Loucy (cell line): Measurements from ENCODE around the gene UNC50.

ENCODE experiments used
- H2AFZ ChIP-seq: fragments of 200-600 bp; sonication (generic); 2 replicates; pipeline ENCODE4 v1.6.0; 2016; ENCODE audit warnings: antibody characterized with exemption, mild to moderate bottlenecking, low read length, moderate library complexity
- H3F3A ChIP-seq: fragments of 200-600 bp; 2 replicates; pipeline ENCODE4 v1.6.0; 2016; ENCODE audit warnings: antibody characterized with exemption, low read depth, mild to moderate bottlenecking
- H3K27me3 ChIP-seq: fragments of 200-600 bp; sonication (generic); 2 replicates; pipeline ENCODE4 v1.6.1; 2014; ENCODE audit warnings: low read length, mild to moderate bottlenecking; ENCODE audit not compliant: insufficient read depth, poor library complexity, severe bottlenecking
- H3K36me3 ChIP-seq: fragments of 200-600 bp; sonication (generic); 2 replicates; pipeline ENCODE4 v1.6.1; 2016; ENCODE audit warnings: low read length; ENCODE audit not compliant: insufficient read depth
- H3K4me1 ChIP-seq: fragments of 200-600 bp; sonication (generic); 2 replicates; pipeline ENCODE4 v1.5.1; 2014; ENCODE audit warnings: low read length, mild to moderate bottlenecking; ENCODE audit not compliant: insufficient read depth, poor library complexity, severe bottlenecking
- H3K4me2 ChIP-seq: fragments of 200-600 bp; sonication (generic); 2 replicates; pipeline ENCODE4 v1.6.0; 2014; ENCODE audit warnings: antibody characterized with exemption, low read length, low read depth, mild to moderate bottlenecking; ENCODE audit not compliant: poor library complexity, severe bottlenecking
- H3K4me3 ChIP-seq: fragments of 200-600 bp; sonication (generic); 2 replicates; pipeline ENCODE4 v1.5.1; 2014; ENCODE audit warnings: low read length, mild to moderate bottlenecking, mixed read lengths; ENCODE audit not compliant: poor library complexity, severe bottlenecking
- H3K79me2 ChIP-seq: fragments of 200-600 bp; sonication (generic); 2 replicates; pipeline ENCODE4 v1.6.1; 2014; ENCODE audit warnings: low read length; ENCODE audit not compliant: insufficient read depth
- H3K9ac ChIP-seq: fragments of 200-600 bp; sonication (generic); 2 replicates; pipeline ENCODE4 v1.6.0; 2014; ENCODE audit warnings: mild to moderate bottlenecking, low read depth, low read length, moderate library complexity; ENCODE audit not compliant: poor library complexity, severe bottlenecking
- H3K9me2 ChIP-seq: fragments of 200-600 bp; sonication (generic); replicated peaks from 2 replicates; pipeline ENCODE4 v1.6.1; 2016; ENCODE audit warnings: low read depth, low read length, mixed read lengths
- H3K9me3 ChIP-seq: fragments of 200-600 bp; sonication (generic); 2 replicates; pipeline ENCODE4 v1.6.1; 2014; ENCODE audit warnings: mild to moderate bottlenecking, antibody characterized with exemption, low read length, low read depth; ENCODE audit not compliant: insufficient read depth
- H4K20me1 ChIP-seq: fragments of 200-600 bp; sonication (generic); 2 replicates; pipeline ENCODE4 v1.6.0; 2014; ENCODE audit warnings: antibody characterized with exemption, low read length, mild to moderate bottlenecking; ENCODE audit not compliant: insufficient read depth, poor library complexity, severe bottlenecking
- CTCF ChIP-seq: fragments of 200-600 bp; sonication (generic); conservative IDR thresholded peaks from 2 replicates; pipeline ENCODE4 v1.5.1; 2014; ENCODE audit warnings: mild to moderate bottlenecking, antibody characterized with exemption, low read length
- EZH2phosphoT487 ChIP-seq: fragments of 200-600 bp; IDR thresholded peaks from 2 replicates; pipeline ENCODE4 v1.6.1; 2018; ENCODE audit warnings: antibody characterized with exemption, mild to moderate bottlenecking, moderate library complexity, borderline replicate concordance

The UNC50 gene

GRCh38 chr2:98608962-98609604 is 694 bp downstream of the UNC50 start:
- Histone ChIP-seq H3K27me3 (no peaks in the 10 kb centered on the region), H3K9me2 (no peaks in the 10 kb centered on the region), H3K4me3 (peak overlapping the region; percentile 99), H3K4me1 (peaks cover 37% of the 10 kb centered on the region), H3K36me3 (no peaks in the 10 kb centered on the region), H3K79me2 (peaks cover 69% of the 10 kb centered on the region), H3K9me3 (no peaks in the 10 kb centered on the region), H3K9ac (peak overlapping the region; percentile 95), H4K20me1 (peaks cover 27% of the 10 kb centered on the region), H3F3A (no peaks in the 10 kb centered on the region), H2AFZ (peak overlapping the region; percentile 99), H3K4me2 (peak overlapping the region; percentile 94)
- TF ChIP-seq CTCF (no peak), EZH2phosphoT487 (no peak)

- Histone ChIP-seq H3K4me1 (peaks cover 17% of the 10 kb centered on the region), H3K79me2 (peaks cover 40% of the 10 kb centered on the region), H3K27me3 (no peaks in the 10 kb centered on the region), H3K4me2 (peak overlapping the region; percentile 1), H3K4me3 (no peak overlapping the region), H3K36me3 (peaks cover 17% of the 10 kb centered on the region; the same call in 1 of the 2 replicates), H3K9me3 (no peaks in the 10 kb centered on the region), H3K9me2 (no peaks in the 10 kb centered on the region), H3K9ac (no peak overlapping the region), H2AFZ (no peak overlapping the region), H3F3A (no peaks in the 10 kb centered on the region), H4K20me1 (peaks cover 11% of the 10 kb centered on the region)
- no peak for TF ChIP-seq CTCF
These were observed 5.8 kb downstream of the UNC50 start for GRCh38 chr2:98614024-98614739.

GRCh38 chr2:98615481-98615880 is 7.1 kb downstream of the UNC50 start:
- no peaks in the 10 kb centered on the region for H3K27me3 ChIP-seq
- peaks cover 17% of the 10 kb centered on the region; the same call in 1 of the 2 replicates for H3K36me3 ChIP-seq

More at GRCh38 chr2:98615481-98615880, 7.1 kb downstream of the UNC50 start:
- Histone ChIP-seq H3K9ac (no peak overlapping the region), H3K9me2 (no peaks in the 10 kb centered on the region), H2AFZ (no peak overlapping the region), H4K20me1 (peaks cover 4% of the 10 kb centered on the region), H3F3A (no peaks in the 10 kb centered on the region), H3K4me1 (peaks cover 4% of the 10 kb centered on the region), H3K4me3 (no peak overlapping the region), H3K79me2 (peaks cover 27% of the 10 kb centered on the region), H3K4me2 (no peak overlapping the region), H3K9me3 (no peaks in the 10 kb centered on the region)
- TF ChIP-seq CTCF = peak; percentile 38; the same call in 1 of the 2 replicates
- TF ChIP-seq EZH2phosphoT487 = no peak
